GM12875 (cell line): ENCODE results near the gene PCDHGA10.
"Not testable (repeated sequence)": the region's sequence is repeated elsewhere in the genome, so short reads cannot be mapped to it uniquely, and the experiment has no call there.

Experiments used
- H3K4me3 ChIP-seq: one replicate; pipeline ENCODE4 v1.5.1; 2011; ENCODE audit warnings: low read depth, low read length, control low read depth
- TF ChIP-seq, protein P1 (sequence below): IDR thresholded peaks from 2 replicates; pipeline ENCODE4 v1.5.1; 2011; ENCODE audit warnings: low read depth, mild to moderate bottlenecking, control low read depth, inconsistent platforms, low read length, moderate library complexity, borderline replicate concordance; ENCODE audit not compliant: insufficient read depth

The PCDHGA10 gene

GRCh38 chr5:141409598-141410306 lies 3.0 kb upstream of the PCDHGA10 start:
- no peak overlapping the region for H3K4me3 ChIP-seq
- TF ChIP-seq, protein P1, sequence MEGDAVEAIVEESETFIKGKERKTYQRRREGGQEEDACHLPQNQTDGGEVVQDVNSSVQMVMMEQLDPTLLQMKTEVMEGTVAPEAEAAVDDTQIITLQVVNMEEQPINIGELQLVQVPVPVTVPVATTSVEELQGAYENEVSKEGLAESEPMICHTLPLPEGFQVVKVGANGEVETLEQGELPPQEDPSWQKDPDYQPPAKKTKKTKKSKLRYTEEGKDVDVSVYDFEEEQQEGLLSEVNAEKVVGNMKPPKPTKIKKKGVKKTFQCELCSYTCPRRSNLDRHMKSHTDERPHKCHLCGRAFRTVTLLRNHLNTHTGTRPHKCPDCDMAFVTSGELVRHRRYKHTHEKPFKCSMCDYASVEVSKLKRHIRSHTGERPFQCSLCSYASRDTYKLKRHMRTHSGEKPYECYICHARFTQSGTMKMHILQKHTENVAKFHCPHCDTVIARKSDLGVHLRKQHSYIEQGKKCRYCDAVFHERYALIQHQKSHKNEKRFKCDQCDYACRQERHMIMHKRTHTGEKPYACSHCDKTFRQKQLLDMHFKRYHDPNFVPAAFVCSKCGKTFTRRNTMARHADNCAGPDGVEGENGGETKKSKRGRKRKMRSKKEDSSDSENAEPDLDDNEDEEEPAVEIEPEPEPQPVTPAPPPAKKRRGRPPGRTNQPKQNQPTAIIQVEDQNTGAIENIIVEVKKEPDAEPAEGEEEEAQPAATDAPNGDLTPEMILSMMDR: no peak

DNA sequence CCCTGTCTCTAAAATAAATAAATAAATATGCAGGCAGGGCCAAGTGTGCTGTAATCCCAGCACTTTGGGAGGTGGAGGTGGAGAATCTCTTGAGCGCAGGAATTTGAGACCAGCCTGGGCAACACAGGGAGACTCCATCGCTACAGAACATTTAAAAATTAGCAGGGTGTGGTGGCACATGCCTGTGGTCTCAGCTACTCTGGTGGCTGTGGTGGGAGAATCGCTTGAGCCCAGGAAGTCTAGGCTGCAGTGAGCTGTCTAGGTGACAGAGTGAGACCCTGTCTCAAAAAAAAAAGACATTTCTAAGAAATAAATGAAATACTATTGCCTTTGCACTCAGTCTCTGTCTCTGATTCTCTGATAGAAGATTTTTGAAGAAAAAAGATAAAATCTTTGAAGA lies 1.2 kb upstream of the PCDHGA10 start:
- H3K4me3 ChIP-seq: no peak overlapping the region
- TF ChIP-seq, protein P1: no peak

GRCh38 chr5:141413540-141414069 lies 818 bp downstream of the PCDHGA10 start:
- peak overlapping the region; percentile 79 for H3K4me3 ChIP-seq
- TF ChIP-seq, protein P1: no peak

- not testable (repeated sequence) for H3K4me3 ChIP-seq
Observed at GRCh38 chr5:141414548-141415274, 1.9 kb downstream of the PCDHGA10 start.

- not testable (repeated sequence) for H3K4me3 ChIP-seq
Observed at GRCh38 chr5:141415275-141415618, 2.5 kb downstream of the PCDHGA10 start.

DNA sequence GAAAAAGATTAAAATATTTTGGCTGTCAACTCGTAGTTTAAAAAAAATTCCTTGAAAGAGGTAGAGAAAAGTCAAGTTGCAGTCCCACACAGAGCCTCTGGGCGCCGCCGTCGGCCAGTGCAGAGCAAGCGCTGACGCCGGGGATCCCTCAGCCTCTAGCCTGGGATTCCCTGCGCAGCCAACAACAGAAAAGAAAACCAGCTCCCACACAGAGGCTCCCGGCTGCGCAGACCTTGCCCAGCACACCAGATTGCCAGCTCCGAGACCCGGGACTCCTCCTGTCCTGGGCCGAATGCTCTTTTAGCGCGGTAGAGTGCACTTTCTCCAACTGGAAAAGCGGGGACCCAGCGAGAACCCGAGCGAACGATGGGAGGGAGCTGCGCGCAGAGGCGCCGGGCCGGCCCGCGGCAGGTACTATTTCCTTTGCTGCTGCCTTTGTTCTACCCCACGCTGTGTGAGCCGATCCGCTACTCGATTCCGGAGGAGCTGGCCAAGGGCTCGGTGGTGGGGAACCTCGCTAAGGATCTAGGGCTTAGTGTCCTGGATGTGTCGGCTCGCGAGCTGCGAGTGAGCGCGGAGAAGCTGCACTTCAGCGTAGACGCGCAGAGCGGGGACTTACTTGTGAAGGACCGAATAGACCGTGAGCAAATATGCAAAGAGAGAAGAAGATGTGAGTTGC lies 4.8 kb downstream of the PCDHGA10 start, which contains the start of gene PCDHGB7:
TSS of gene PCDHGB7 (plus strand) at position 184 of the 679 bp plus-strand sequence. CDS start at position 367, 183 bp downstream.
- H3K4me3 ChIP-seq: peak within 1 kb of the TSS; percentile 61
- TF ChIP-seq, protein P1: peak; percentile 82

- no peak overlapping the region for H3K4me3 ChIP-seq
Observed at GRCh38 chr5:141419074-141419880, 6.5 kb downstream of the PCDHGA10 start.

More at GRCh38 chr5:141419074-141419880, 6.5 kb downstream of the PCDHGA10 start:
- TF ChIP-seq, protein P1: no peak
